DND-41 (cell line): ENCODE results near the gene ASB18.

ENCODE experiments used
- EZH2 ChIP-seq: IDR thresholded peaks from 3 replicates; pipeline ENCODE4 v1.6.1; 2012; ENCODE audit warnings: borderline replicate concordance, low read depth, mild to moderate bottlenecking, moderate library complexity, low read length, inconsistent platforms; ENCODE audit not compliant: severe bottlenecking
- TF ChIP-seq, protein P1 (sequence below): IDR thresholded peaks from 2 replicates; pipeline ENCODE4 v1.5.1; 2012; ENCODE audit warnings: borderline replicate concordance, low read length, moderate library complexity, mild to moderate bottlenecking; ENCODE audit not compliant: poor library complexity, severe bottlenecking; ENCODE audit errors: extremely low read depth

DNA sequence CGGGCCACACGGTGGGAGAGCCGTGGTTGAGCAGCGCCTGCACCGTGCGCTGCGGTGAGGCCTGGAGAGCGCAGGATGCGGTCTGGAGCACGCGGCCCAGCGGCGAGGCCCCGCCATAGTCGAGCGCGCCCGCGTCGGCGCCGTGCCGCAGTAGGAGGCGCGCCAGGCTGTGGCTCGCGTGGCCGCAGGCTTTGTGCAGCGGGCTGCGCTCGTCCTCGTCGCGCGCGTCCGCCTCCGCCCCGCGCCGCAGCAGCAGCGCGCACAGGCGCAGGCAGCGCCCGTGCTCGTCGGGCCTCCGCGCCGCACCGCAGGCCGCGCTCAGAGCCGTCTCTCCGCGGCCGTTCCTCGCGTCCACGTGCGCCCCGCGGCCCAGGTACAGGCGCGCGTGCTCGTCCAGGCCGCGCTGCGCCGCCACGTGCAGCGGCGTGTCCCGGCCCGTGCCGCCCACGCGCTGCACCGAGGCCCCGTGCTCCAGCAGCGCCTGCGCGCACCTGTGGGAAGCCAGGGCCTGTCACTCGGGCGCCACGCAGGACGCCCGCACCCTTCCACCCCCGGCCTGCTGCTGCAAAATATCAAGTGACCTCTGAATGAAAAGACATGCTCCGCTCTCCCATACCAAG lies 49.7 kb downstream of the ASB18 start:
- TF ChIP-seq, protein P1, sequence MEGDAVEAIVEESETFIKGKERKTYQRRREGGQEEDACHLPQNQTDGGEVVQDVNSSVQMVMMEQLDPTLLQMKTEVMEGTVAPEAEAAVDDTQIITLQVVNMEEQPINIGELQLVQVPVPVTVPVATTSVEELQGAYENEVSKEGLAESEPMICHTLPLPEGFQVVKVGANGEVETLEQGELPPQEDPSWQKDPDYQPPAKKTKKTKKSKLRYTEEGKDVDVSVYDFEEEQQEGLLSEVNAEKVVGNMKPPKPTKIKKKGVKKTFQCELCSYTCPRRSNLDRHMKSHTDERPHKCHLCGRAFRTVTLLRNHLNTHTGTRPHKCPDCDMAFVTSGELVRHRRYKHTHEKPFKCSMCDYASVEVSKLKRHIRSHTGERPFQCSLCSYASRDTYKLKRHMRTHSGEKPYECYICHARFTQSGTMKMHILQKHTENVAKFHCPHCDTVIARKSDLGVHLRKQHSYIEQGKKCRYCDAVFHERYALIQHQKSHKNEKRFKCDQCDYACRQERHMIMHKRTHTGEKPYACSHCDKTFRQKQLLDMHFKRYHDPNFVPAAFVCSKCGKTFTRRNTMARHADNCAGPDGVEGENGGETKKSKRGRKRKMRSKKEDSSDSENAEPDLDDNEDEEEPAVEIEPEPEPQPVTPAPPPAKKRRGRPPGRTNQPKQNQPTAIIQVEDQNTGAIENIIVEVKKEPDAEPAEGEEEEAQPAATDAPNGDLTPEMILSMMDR = no peak
- TF ChIP-seq EZH2 = no peak
